Measurements from ENCODE around the gene CLDN20.

DNA sequence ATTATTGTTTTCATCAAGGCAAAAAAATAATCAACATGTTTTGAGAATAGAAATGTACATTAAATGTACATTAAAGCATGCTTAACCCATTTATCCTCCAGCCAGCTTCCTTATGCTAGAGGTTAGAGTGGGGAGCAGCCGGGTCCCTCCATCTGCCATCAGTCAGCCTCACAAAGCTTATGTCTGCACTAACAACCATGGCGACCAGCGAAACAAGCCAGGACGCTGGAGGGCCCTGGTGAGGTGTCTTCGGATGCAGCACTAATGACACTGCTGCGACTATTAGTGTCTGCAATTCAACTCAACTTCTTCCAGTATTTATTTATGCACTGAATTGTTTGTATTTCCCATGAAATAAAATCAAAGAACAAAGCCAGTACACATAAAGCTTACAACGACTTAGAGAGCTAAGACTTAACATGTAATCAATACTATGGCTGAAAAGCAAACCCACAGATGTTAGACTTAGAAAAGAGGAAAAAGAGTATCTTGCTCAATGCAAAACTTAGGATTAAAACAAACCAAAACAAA, 6.8 kb downstream of the CLDN20 start:
- TF ChIP-seq SUZ12 (IDR thresholded peaks at IDR 0.05), result no peak
- TF ChIP-seq FOXM1 (IDR thresholded peaks at IDR 0.05; ENCODE audit: borderline replicate concordance), result no peak
- no peak for TF ChIP-seq HDGF (IDR thresholded peaks at IDR 0.05; ENCODE audit: borderline replicate concordance)
- TF ChIP-seq FOXK2 (IDR thresholded peaks at IDR 0.05), result no peak
- no peak for TF ChIP-seq SP1 (IDR thresholded peaks at IDR 0.05)
- no peak for TF ChIP-seq BHLHE40 (IDR thresholded peaks at IDR 0.05; ENCODE audit: borderline replicate concordance)
- no peak for TF ChIP-seq ELF4 (IDR thresholded peaks at IDR 0.05)
- no peak for TF ChIP-seq FOXA1 (IDR thresholded peaks at IDR 0.05)
- TF ChIP-seq ARNT (IDR thresholded peaks at IDR 0.05), result no peak
- TF ChIP-seq TARDBP (IDR thresholded peaks at IDR 0.05), result no peak

All from HEK293T (cell line).